K562 (cell line): ENCODE data around the gene SAMD11. TPM values are rescaled to one million over a fixed set of nuclear protein-coding genes. Genes with fewer than 3 reads are reported as not detected.

Experiments used
- ARID4B ChIP-seq: sonication (generic); formaldehyde crosslinking; IDR thresholded peaks from 2 replicates; pipeline ENCODE4 v1.8.0; 2022; ENCODE audit warnings: mild to moderate bottlenecking, missing genetic modification reagents
- ETV1 ChIP-seq: fragments of 450-650 bp; conservative IDR thresholded peaks from 2 replicates; pipeline ENCODE4 v1.6.1; 2016; ENCODE audit warnings: missing genetic modification characterization, control low read depth, low read depth, missing compliant biosample characterization
- GATAD2A ChIP-seq: fragments of 450-650 bp; IDR thresholded peaks from 2 replicates; pipeline ENCODE4 v1.6.1; 2017
- HMG20B ChIP-seq: fragments of 250-450 bp; sonication (Bioruptor Pico); IDR thresholded peaks from 2 replicates; pipeline ENCODE4 v1.5.0; 2021; ENCODE audit warnings: mild to moderate bottlenecking
- NELFE ChIP-seq: IDR thresholded peaks from 2 replicates; pipeline ENCODE4 v1.6.1; 2011; ENCODE audit warnings: mild to moderate bottlenecking; ENCODE audit not compliant: insufficient read depth, insufficient read length
- POLR2H ChIP-seq: IDR thresholded peaks from 2 replicates; pipeline ENCODE4 v1.6.1; 2016; ENCODE audit warnings: missing genetic modification characterization, low read depth, mild to moderate bottlenecking, control low read depth, missing compliant biosample characterization, moderate library complexity
- PRMT5 ChIP-seq: sonication (generic); formaldehyde crosslinking; IDR thresholded peaks from 2 replicates; pipeline ENCODE4 v1.5.0; 2020; ENCODE audit warnings: missing genetic modification reagents
- RREB1 ChIP-seq: fragments of 250-450 bp; sonication (Bioruptor Pico); IDR thresholded peaks from 2 replicates; pipeline ENCODE4 v1.4.0; 2020
- TFAP4 ChIP-seq: sonication (generic); formaldehyde crosslinking; IDR thresholded peaks from 2 replicates; pipeline ENCODE4 v1.8.0; 2022; ENCODE audit warnings: missing genetic modification reagents, mild to moderate bottlenecking, moderate library complexity, borderline replicate concordance
- ZNF785 ChIP-seq: fragments of 250-450 bp; sonication (Bioruptor Pico); IDR thresholded peaks from 2 replicates; pipeline ENCODE4 v1.4.0; 2020; ENCODE audit warnings: mild to moderate bottlenecking
- polyA plus RNA-seq, 8 experiments: library from polyadenylated mRNA; depleted of rRNA in 4 of 8; stranded (reverse) in 5 of 8; unstranded in 3 of 8; fragments of >200 nt; fragmentation: Nextera tagmentation in 2 of 8; fragmentation: Illumina TruSeq in 1 of 8; extraction: Ambion mirVana in 2 of 8; extraction: Trizol in 1 of 8; gene quantifications; 2 replicates each; pipeline versions ENCODE4 v1.2.1 to v1.2.3, GENCODE V29; 2011 to 2014; ENCODE audit warnings: inconsistent platforms in 1 of 8, missing spikeins in 1 of 8
- total RNA-seq, 7 experiments: library from RNA; depleted of rRNA in 6 of 7; stranded (reverse); fragments of >200 nt in 6 of 7; fragmentation: Illumina TruSeq in 2 of 7; extraction: Trizol in 2 of 7; gene quantifications; 2 replicates each; pipeline versions ENCODE4 v1.2.1 to v1.2.3, GENCODE V29; 2011 to 2021; ENCODE audit warnings: low replicate concordance in 1 of 7
- TF ChIP-seq, protein P1 (sequence below): fragments of 250-450 bp; sonication (Bioruptor Pico); IDR thresholded peaks from 2 replicates; pipeline ENCODE4 v1.9.0; 2021; ENCODE audit warnings: mild to moderate bottlenecking, inconsistent platforms

Gene SAMD11
- total and polyA plus RNA-seq, 9 of the 15 experiments (the other 6 are each of a cell fraction or from before 2014, with no cell fraction given) = 0.07 to 0.82 (median 0.11) TPM; not detected in 2

GRCh38 chr1:940107-941014 is 16.6 kb downstream of the SAMD11 start (continued):
- TF ChIP-seq HMG20B (CRISPR knock-in tag) (no peak), TFAP4 (CRISPR knock-in tag) (peak; percentile 7; the same call in 1 of the 2 replicates), ZNF785 (CRISPR knock-in tag) (no peak), PRMT5 (CRISPR knock-in tag) (no peak), RREB1 (CRISPR knock-in tag) (no peak), ARID4B (CRISPR knock-in tag) (no peak), NELFE (no peak), GATAD2A (peak; percentile 54; the same call in 1 of the 2 replicates), POLR2H (tag) (no peak), ETV1 (tag) (0 out of 2 replicates have a peak, but pooled peaks have one; percentile 20)
- TF ChIP-seq, protein P1, sequence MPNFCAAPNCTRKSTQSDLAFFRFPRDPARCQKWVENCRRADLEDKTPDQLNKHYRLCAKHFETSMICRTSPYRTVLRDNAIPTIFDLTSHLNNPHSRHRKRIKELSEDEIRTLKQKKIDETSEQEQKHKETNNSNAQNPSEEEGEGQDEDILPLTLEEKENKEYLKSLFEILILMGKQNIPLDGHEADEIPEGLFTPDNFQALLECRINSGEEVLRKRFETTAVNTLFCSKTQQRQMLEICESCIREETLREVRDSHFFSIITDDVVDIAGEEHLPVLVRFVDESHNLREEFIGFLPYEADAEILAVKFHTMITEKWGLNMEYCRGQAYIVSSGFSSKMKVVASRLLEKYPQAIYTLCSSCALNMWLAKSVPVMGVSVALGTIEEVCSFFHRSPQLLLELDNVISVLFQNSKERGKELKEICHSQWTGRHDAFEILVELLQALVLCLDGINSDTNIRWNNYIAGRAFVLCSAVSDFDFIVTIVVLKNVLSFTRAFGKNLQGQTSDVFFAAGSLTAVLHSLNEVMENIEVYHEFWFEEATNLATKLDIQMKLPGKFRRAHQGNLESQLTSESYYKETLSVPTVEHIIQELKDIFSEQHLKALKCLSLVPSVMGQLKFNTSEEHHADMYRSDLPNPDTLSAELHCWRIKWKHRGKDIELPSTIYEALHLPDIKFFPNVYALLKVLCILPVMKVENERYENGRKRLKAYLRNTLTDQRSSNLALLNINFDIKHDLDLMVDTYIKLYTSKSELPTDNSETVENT (CRISPR knock-in tag) = no peak
